Omental fat pad (tissue), 4 donors: ENCODE data around the gene FAIM. TPM values are rescaled to one million over a fixed set of nuclear protein-coding genes. Genes with fewer than 3 reads are reported as not detected.
"Not testable (repeated sequence)": the region's sequence is repeated elsewhere in the genome, so short reads cannot be mapped to it uniquely, and the experiment has no call there.

ENCODE experiments used
- ATAC-seq: fragments of 150-250 bp; one replicate; pipeline ENCODE4 v1.9.1; 2016; ENCODE audit warnings: mild to moderate bottlenecking, moderate library complexity; ENCODE audit not compliant: low FRiP score
- DNase-seq: peaks from one replicate; pipeline ENCODE4 v3.0.0-alpha.2; 2019; ENCODE audit warnings: low spot score
- CTCF ChIP-seq, 3 donors: fragments of 450-650 bp; IDR thresholded peaks; one replicate each; pipeline ENCODE4 v1.5.1; 2016 to 2017; ENCODE audit warnings: antibody characterized with exemption in 3 of 3, mild to moderate bottlenecking in 3 of 3, moderate library complexity in 2 of 3
- total RNA-seq, 4 donors: library from RNA; depleted of rRNA; stranded (reverse); fragments of >200 nt; gene quantifications; one replicate each; pipeline ENCODE4 v1.1.0, GENCODE V29; 2016

Gene FAIM
- total RNA-seq = 10 to 100 TPM in 3 of 4 donors, 1 to 10 TPM in 1; 8.9 to 20.5 (median 14.1) TPM

- no peak for TF ChIP-seq CTCF (IDR thresholded peaks at IDR 0.05)
- peak; percentile 87 for ATAC-seq
- DNase-seq = peak; percentile 32
These were observed at the start of gene FAIM for GRCh38 chr3:138608322-138609135. FAIM (plus strand) TSS chr3:138608771; CDS start chr3:138619727, 10,956 bp downstream.

- ATAC-seq = no peak
- DNase-seq = no peak
These were observed 49.4 kb upstream of the FAIM start for GRCh38 chr3:138559134-138559533.

GRCh38 chr3:138560501-138560900 is 48.1 kb upstream of the FAIM start:
- ATAC-seq (no peak), DNase-seq (no peak)
- no peak for TF ChIP-seq CTCF (IDR thresholded peaks at IDR 0.05)

More at GRCh38 chr3:138559134-138559533, 49.4 kb upstream of the FAIM start:
- no peak for TF ChIP-seq CTCF (IDR thresholded peaks at IDR 0.05)

- not testable (repeated sequence) for DNase-seq, ATAC-seq
These were observed 45.7 kb upstream of the FAIM start for GRCh38 chr3:138562902-138563301.

- ATAC-seq, DNase-seq: not testable (repeated sequence)
These were observed 42.3 kb upstream of the FAIM start for GRCh38 chr3:138566293-138566692.

- ATAC-seq (no peak), DNase-seq (no peak)
- no peak for TF ChIP-seq CTCF (IDR thresholded peaks at IDR 0.05)
These were observed 41.2 kb upstream of the FAIM start for GRCh38 chr3:138567403-138567802.

GRCh38 chr3:138569090-138569489 is 39.5 kb upstream of the FAIM start:
- TF ChIP-seq CTCF (IDR thresholded peaks at IDR 0.05) = no peak
- DNase-seq = no peak
- ATAC-seq = no peak

- not testable (repeated sequence) for ATAC-seq, DNase-seq
These were observed 38.9 kb upstream of the FAIM start for GRCh38 chr3:138569624-138570023.
